H1 (cell line): ENCODE measurements around the gene EDEM1. TPM values are rescaled to one million over a fixed set of nuclear protein-coding genes. Genes with fewer than 3 reads are reported as not detected.

ENCODE experiments used
- EP300 ChIP-seq, 2 experiments: IDR thresholded peaks; 1 replicate in 1 of 2; 2 replicates in 1 of 2; pipeline ENCODE4 v1.6.1; 2011 to 2012; ENCODE audit warnings: low read depth in 2 of 2, low read length in 2 of 2, mild to moderate bottlenecking in 2 of 2, borderline replicate concordance in 1 of 2, inconsistent platforms in 1 of 2, moderate library complexity in 1 of 2
- FOSL1 ChIP-seq: IDR thresholded peaks from 2 replicates; pipeline ENCODE4 v1.6.1; 2011; ENCODE audit warnings: mild to moderate bottlenecking, low read depth, low read length, moderate library complexity; ENCODE audit not compliant: insufficient read depth
- MAX ChIP-seq: IDR thresholded peaks from 2 replicates; pipeline ENCODE4 v1.6.1; 2012; ENCODE audit warnings: inconsistent platforms
- SP1 ChIP-seq: IDR thresholded peaks from 2 replicates; pipeline ENCODE4 v1.6.1; 2011; ENCODE audit warnings: low read depth, low read length
- TCF12 ChIP-seq: IDR thresholded peaks from 2 replicates; pipeline ENCODE4 v1.6.1; 2011; ENCODE audit warnings: low read depth, mild to moderate bottlenecking, low read length
- YY1 ChIP-seq: IDR thresholded peaks from 2 replicates; pipeline ENCODE4 v1.6.1; 2011; ENCODE audit warnings: low read depth, mild to moderate bottlenecking, low read length
- polyA plus RNA-seq, 7 experiments: library from polyadenylated mRNA; depleted of rRNA in 3 of 7; stranded (reverse) in 5 of 7; unstranded in 2 of 7; fragments of >200 nt in 5 of 7; fragments of 200-250 nt in 2 of 7; gene quantifications; 1 replicate in 5 of 7; 2 replicates in 1 of 7; 4 replicates in 1 of 7; pipeline versions ENCODE4 v1.2.1 to v1.2.3, GENCODE V29; 2011 to 2013; ENCODE audit warnings: missing spikeins in 2 of 7, mixed read lengths in 2 of 7
- total RNA-seq: library from RNA; stranded (reverse); fragmentation: NEBNext Ultra II Directional; extraction: Animal tissue kit (Norgen Biotek cat#: 25700); gene quantifications from 2 replicates; pipeline ENCODE4 v1.2.1, GENCODE V29; 2021

Gene EDEM1
- total and polyA plus RNA-seq, 2 of the 8 experiments (the other 6 are each of a cell fraction or from before 2014, with no cell fraction given), result 4.8 to 16.4 TPM

GRCh38 chr3:5213574-5213966, 26.1 kb downstream of the EDEM1 start (continued):
- TF ChIP-seq MAX (peak; percentile 12; the same call in 1 of the 2 replicates), EP300 (IDR thresholded peaks at IDR 0.05; ENCODE audit: borderline replicate concordance in 1 of 2, low read depth in 2 of 2, low read length in 2 of 2) (peak in 1 of 2 experiments; percentile 38; a peak in 1 of 3 replicates), TCF12 (peak; percentile 80), SP1 (0 out of 2 replicates have a peak, but pooled peaks have one; percentile 19), FOSL1 (no peak), YY1 (peak; percentile 33; the same call in 1 of the 2 replicates)
